HG03280 (cell line): ENCODE results near the gene FGF22.
A peak's percentile ranks its signal among the peaks of the same experiment; 100 is the strongest.
"Not testable (repeated sequence)": the region's sequence is repeated elsewhere in the genome, so short reads cannot be mapped to it uniquely, and the experiment has no call there.

ENCODE experiments used
- ATAC-seq: cut with Tn5 transposase; IDR thresholded peaks from one replicate; pipeline ENCODE4 v1.9.1; 2021; ENCODE audit warnings: mild to moderate bottlenecking, moderate library complexity; ENCODE audit not compliant: unreplicated experiment

Gene FGF22

DNA sequence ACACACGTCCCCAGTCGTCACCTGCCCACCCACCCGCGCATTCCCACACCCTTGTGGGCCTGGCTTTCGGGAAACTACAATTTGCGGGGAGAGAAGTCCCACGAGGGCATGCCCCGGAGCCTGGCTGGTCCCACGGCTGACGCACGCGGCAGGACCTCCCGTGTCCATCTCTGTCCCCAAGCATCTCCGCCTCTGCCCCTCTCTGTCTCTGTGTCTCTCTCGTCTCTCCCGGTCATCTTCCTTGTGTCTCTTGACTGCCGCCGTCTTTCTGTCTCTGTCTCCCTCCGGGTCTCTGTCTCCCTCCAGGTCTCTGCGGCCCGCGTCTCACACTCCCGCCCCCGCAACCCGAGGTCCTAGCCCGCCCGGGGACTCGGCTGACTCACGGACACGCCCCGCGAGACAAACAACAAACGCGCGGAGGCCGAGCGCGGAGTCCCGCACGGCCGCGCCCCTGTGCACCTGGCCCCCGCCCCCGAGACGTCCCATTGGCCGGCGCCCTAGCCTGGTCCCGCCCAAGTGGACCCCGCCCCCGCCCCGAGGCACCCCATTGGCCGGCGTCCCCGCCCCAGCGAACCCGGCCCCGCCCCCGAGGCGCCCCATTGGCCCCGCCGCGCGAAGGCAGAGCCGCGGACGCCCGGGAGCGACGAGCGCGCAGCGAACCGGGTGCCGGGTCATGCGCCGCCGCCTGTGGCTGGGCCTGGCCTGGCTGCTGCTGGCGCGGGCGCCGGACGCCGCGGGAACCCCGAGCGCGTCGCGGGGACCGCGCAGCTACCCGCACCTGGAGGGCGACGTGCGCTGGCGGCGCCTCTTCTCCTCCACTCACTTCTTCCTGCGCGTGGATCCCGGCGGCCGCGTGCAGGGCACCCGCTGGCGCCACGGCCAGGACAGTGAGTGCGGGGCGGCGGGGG, at the start of gene FGF22:
TSS of gene FGF22 (plus strand) at position 627 of the 908 bp plus-strand sequence. CDS start at position 674, 47 bp downstream.
- peak; percentile 72 for ATAC-seq

DNA sequence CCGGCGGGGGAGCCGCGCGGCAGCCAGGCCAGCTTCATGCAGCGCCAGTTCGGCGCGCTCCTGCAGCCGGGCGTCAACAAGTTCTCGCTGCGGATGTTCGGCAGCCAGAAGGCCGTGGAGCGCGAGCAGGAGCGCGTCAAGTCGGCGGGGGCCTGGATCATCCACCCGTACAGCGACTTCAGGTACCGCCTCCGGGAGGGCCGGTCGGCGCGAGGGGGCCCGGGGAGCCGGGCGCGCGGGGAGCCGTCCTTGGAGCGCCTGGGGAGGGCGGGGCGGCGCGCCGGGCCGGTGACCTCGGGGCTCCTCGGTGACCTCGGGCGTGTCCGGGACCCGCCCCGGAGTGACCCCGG, 49.3 kb upstream of the FGF22 start:
- no peak for ATAC-seq

- ATAC-seq, result no peak
Observed at GRCh38 chr19:590750-591098, 49.0 kb upstream of the FGF22 start.

DNA sequence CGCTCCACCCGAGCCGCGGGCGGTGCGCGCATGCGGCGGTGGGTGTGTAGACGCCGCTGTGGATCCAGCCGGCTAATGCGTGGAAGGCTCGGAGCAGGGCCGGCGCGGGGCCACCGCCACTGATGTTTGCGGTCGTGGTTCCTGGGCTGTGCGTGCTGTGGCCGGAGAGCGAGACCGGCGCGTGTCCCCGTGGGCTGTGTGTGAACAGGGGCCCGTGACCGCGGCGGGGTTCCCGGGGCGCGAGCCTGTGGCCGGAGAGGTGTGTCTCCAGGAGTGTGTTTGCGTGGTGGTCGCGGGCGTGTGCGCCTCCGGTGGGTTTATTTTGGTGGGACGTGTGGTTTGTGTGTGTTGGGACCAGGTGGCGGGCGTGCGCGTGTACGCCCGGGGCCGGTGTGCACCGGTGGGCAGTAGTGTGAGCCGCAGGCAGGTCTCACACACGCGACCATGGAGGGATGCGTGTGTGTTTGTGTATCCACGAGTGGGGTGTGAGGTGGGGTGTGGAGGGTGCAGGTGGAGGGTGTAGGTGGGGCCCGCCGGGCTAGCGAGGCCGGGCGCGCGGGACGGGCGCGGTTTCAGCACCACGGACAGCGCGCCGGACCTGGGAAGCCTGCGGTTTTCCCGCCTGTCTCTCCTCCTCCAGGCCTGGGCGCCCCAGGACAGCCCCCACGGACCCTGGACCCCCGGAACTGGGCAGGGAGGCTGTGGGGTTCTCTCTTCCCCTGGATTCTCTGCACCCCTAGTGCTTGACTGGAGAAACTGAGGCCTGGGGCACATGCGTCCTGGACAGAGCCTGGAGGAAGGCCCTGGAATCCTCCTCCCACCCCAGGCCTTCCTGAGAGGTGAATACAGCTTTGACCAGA, 48.4 kb upstream of the FGF22 start:
- ATAC-seq, result no peak

GRCh38 chr19:592101-592500, 47.6 kb upstream of the FGF22 start:
- ATAC-seq, result no peak

GRCh38 chr19:593055-593454, 46.6 kb upstream of the FGF22 start:
- ATAC-seq, result no peak

DNA sequence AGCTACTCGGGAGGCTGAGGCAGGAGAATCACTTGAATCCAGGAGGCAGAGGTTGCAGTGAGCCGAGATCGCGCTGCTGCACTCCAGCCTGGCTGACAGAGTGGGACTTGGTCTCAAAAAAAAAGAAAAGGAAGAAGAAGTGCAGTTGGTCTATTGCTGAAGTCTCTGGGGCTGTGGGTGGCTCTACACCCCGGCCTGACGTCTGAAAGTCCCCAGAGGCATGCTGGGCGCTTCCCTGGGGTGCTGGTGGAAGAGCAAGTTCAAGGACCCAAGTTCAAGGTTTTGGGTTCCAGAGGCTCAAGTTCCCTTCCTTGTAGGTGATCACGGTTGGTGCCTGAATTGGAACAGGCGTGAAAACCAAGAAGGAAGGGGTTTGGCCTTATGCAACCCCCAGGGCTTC, 46.2 kb upstream of the FGF22 start:
- no peak for ATAC-seq

DNA sequence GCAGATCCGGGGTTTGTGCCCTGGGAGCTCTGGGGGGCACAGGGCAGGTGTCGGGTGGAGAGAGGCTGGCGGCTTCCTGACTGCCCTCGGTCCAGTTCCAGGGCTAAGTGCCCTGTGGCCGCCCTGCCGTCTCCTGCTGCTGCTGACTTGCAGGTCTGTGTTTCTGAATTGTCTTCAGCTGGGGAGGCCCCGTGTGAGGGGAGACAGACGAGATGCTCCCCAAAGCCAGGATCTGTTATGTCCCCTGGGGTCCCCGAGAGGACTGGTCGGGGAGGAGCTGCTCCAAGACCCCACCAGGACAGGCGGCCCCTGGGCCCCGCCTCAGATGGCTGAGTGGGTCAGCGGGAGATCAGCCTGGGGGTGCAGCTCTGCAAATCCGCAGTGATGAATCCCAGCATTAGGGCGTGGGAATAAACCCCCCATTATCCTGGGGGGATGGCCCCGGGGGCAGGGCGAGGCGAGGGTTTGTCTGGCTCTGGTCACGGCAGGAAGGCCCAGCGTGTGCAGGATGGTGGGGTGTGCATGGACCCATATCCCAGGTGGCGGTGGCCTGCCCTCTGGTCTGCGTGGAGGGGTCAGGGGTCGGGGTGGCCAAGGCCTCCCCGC, 45.3 kb upstream of the FGF22 start:
- no peak for ATAC-seq

- ATAC-seq, result no peak
Observed at GRCh38 chr19:595326-596262, 44.1 kb upstream of the FGF22 start.

- ATAC-seq, result no peak
Observed at GRCh38 chr19:596263-596655, 43.4 kb upstream of the FGF22 start.

GRCh38 chr19:597406-598315, 42.0 kb upstream of the FGF22 start:
- no peak for ATAC-seq

- ATAC-seq, result no peak
Observed at GRCh38 chr19:601310-601709, 38.4 kb upstream of the FGF22 start.

DNA sequence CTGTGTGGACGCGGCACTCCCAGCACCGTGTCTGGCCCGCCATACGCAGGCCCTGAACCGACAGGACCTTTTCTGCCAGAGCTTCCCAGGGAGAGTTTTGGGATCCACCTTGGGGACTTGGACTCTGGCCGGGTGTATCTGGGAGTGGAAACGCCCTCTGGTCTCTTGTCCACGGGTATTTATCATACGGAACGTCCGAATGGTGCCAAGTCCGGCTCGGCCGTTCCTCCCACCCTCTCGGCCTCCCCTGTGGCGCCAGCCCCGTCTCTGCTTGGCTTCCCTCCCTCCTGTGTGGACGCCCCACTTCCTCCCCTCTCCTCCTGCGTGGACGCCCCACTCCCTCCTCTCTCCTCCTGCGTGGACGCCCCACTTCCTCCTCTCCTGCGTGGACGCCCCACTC, 37.9 kb upstream of the FGF22 start:
- no peak for ATAC-seq

DNA sequence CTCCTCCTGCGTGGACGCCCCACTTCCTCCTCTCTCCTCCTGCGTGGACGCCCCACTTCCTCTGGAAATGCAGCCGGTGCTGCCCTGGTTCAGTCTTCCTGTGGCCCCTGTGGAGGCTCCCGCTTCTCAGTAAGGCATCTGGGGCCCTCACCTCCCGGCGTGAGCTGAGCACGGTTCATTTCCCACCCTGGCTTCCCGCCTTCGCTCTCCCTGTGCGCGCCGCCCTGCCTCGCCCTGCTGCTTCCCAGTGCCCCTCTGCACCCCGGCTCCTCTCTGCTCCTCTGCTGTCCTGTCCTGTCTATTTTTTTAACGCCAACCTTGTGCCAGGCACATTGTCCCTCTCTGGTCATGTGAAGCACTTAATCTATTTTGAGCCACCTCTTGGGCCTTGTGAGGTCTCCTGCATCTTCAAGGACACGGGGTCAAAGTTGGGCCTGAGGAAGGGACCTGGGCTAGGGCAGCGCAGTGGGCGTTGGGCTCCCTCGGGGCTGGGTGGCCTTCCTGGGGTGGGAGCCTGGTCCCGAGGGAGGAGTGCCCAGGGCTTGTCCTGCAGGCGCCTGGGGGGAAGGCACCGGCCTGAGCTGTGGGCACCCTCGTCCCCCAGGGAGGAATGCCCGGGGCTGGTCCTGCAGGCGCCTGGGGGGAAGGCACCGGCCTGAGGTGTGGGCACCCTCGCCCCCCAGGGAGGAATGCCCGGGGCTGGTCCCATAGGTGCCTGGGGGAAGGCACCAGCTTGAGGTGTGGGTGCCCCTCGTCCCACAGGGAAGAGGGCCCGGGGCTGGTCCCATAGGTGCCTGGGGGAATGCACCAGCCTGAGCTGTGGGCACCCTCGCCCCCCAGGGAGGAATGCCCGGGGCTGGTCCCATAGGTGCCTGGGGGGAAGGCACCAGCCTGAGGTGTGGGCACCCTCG, 37.0 kb upstream of the FGF22 start:
- no peak for ATAC-seq

- not testable (repeated sequence) for ATAC-seq
Observed at GRCh38 chr19:603302-603639, 36.4 kb upstream of the FGF22 start.

DNA sequence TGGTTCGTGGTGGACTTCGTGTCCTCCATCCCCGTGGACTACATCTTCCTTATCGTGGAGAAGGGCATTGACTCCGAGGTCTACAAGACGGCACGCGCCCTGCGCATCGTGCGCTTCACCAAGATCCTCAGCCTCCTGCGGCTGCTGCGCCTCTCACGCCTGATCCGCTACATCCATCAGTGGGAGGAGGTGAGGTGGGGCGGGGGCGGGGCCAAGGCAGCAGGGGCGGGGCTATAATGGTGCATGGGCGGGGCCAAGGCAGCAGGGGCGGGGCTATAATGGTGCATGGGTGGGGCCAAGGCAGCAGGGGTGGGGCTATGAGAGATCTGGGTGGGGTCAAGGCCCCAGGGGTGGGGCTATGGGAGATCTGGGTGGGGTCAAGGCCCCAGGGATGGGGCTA, 35.9 kb upstream of the FGF22 start:
- not testable (repeated sequence) for ATAC-seq

GRCh38 chr19:604355-604754, 35.3 kb upstream of the FGF22 start:
- ATAC-seq, result no peak
